Right lung (tissue), 10 donors: Measurements from ENCODE around the gene OR1G1. TPM values are rescaled to one million over a fixed set of nuclear protein-coding genes. Genes with fewer than 3 reads are reported as not detected.
"Not testable (repeated sequence)": the region's sequence is repeated elsewhere in the genome, so short reads cannot be mapped to it uniquely, and the experiment has no call there.

Experiments
- DNase-seq, 2 donors: peaks; one replicate each; pipeline ENCODE4 v3.0.0-alpha.2; 2013
- long read RNA-seq, 8 donors: transcript quantifications; one replicate each; lab custom pipeline, GENCODE V29; 2026
- polyA plus RNA-seq, 5 donors: library from polyadenylated mRNA; unstranded; fragments of 120-200 nt; gene quantifications; one replicate each; pipeline versions ENCODE4 v1.2.1 to v1.2.3, GENCODE V29; 2013; ENCODE audit warnings: inconsistent platforms in 1 of 5, low replicate concordance in 1 of 5; ENCODE audit not compliant: insufficient read length in 5 of 5, insufficient read depth in 1 of 5

Gene OR1G1
- not detected for polyA plus RNA-seq
- long read RNA-seq, donor 1: 0 reads
- long read RNA-seq, donor 2: 0 reads
- long read RNA-seq, donor 3: 0 reads
- long read RNA-seq, donor 4: 0 reads
- long read RNA-seq, donor 5: 0 reads
- long read RNA-seq, donor 6: 0 reads
- long read RNA-seq, donor 7: 0 reads
- long read RNA-seq, donor 8: 0 reads

GRCh38 chr17:3127451-3127850 is at the start of gene OR1G1:
TSS of gene OR1G1 (minus strand) at chr17:3127551. CDS start at chr17:3127551, 0 bp downstream.
- DNase-seq: no peak

DNA sequence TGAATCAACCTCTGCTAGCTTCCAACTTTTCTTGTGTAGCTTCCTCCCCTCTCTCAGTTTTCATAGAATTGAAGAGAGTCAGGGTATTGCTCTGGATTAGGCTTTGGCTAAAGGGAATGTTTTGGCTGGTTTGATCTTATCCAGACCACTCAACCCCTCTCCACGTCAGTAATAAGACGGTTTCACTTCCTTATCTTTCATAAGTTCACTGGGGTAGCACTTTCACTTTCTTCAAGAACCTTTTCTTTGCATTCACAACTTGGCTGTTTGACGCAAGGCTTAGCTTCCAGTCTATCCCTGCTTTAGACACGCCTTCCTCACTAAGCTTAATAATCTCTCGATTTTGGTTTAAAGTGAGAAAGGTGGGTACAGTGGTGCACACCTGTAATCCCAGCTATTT is 40.2 kb upstream of the OR1G1 start:
- DNase-seq: no peak

DNA sequence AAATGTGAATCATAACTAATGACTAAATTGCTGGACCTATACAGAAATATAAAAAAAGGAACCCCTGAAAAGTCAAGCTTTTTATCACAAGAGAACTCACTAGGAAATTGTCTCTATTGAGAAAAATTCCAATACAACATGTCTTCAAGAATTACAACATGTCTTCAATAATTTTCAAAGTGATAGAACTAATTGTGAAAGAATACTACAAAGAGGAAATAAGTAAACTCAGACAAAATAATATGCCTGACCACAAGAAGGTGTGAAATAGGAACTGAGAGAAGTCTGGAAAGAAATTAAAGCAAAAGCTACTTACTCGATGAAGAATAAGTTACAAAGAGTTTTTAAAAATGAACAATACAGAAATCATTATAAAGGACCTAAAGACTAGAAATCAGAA is 29.9 kb upstream of the OR1G1 start:
- DNase-seq: no peak

- not testable (repeated sequence) for DNase-seq
Measured at GRCh38 chr17:3137494-3137893, 10.1 kb upstream of the OR1G1 start.

GRCh38 chr17:3104322-3104721 is 23.0 kb downstream of the OR1G1 start, which contains the start of gene OR1D2:
TSS of gene OR1D2 (minus strand) at chr17:3104422. CDS start at chr17:3092996, 11,426 bp downstream.
- DNase-seq: no peak

Other genes starting within 250 kb of the OR1G1 start
- gene OR1D5, start 63.9 kb downstream of the OR1G1 start, polyA plus RNA-seq: not detected
- gene OR1D2, start 23.1 kb downstream of the OR1G1 start, polyA plus RNA-seq: under 1 TPM in 2 of 5 donors, not detected in 3; 0.03 to 0.06 TPM
- not detected for gene OR1A2, start 70.0 kb upstream of the OR1G1 start, polyA plus RNA-seq
- gene OR1A1, start 80.1 kb upstream of the OR1G1 start, polyA plus RNA-seq: under 1 TPM in 3 of 5 donors, not detected in 2; 0.07 to 0.12 (median 0.09) TPM
- gene OR3A1, start 170.8 kb upstream of the OR1G1 start, polyA plus RNA-seq: under 1 TPM in 1 of 5 donors, not detected in 4; 0.09 TPM